GM12873 (cell line): ENCODE data around the gene ARHGAP6.

Source experiments
- CTCF ChIP-seq: IDR thresholded peaks from 2 replicates; pipeline ENCODE4 v1.5.1; 2012; ENCODE audit warnings: low read depth, mild to moderate bottlenecking, moderate library complexity, low read length, control low read depth; ENCODE audit not compliant: insufficient read depth; ENCODE audit errors: missing control alignments

Gene ARHGAP6

GRCh38 chrX:11347300-11347699 lies 318.4 kb downstream of the ARHGAP6 start:
- no peak for TF ChIP-seq CTCF

GRCh38 chrX:11346121-11346682 lies 319.5 kb downstream of the ARHGAP6 start:
- TF ChIP-seq CTCF = no peak

- no peak for TF ChIP-seq CTCF
Measured at GRCh38 chrX:11342673-11343072, 323.0 kb downstream of the ARHGAP6 start.

GRCh38 chrX:11341274-11342201 lies 324.2 kb downstream of the ARHGAP6 start:
- no peak for TF ChIP-seq CTCF

- TF ChIP-seq CTCF = no peak
Measured at GRCh38 chrX:11337292-11338009, 328.3 kb downstream of the ARHGAP6 start.

GRCh38 chrX:11336201-11336600 lies 329.5 kb downstream of the ARHGAP6 start:
- no peak for TF ChIP-seq CTCF

- no peak for TF ChIP-seq CTCF
Measured at GRCh38 chrX:11334165-11334564, 331.6 kb downstream of the ARHGAP6 start.
